DOHH2 (cell line): ENCODE measurements around the gene RABL3.

Experiments
- H3F3A ChIP-seq: fragments of 200-600 bp; sonication (generic), shearing (Covaris generic); 2 replicates; pipeline ENCODE4 v1.6.0; 2016; ENCODE audit warnings: antibody characterized with exemption, mild to moderate bottlenecking; ENCODE audit not compliant: control insufficient read depth, insufficient read depth
- H3K27ac ChIP-seq: fragments of 200-600 bp; sonication (generic); 2 replicates; pipeline ENCODE4 v1.5.1; 2014; ENCODE audit warnings: low read depth, mild to moderate bottlenecking, low read length, moderate library complexity
- H3K27me3 ChIP-seq: fragments of 200-600 bp; sonication (generic); 2 replicates; pipeline ENCODE4 v1.6.1; 2014; ENCODE audit warnings: mild to moderate bottlenecking, low read length, mixed read lengths; ENCODE audit not compliant: control insufficient read depth
- H3K36me3 ChIP-seq: fragments of 200-600 bp; sonication (generic); 2 replicates; pipeline ENCODE4 v1.6.1; 2014; ENCODE audit warnings: mild to moderate bottlenecking, low read length, moderate library complexity, mixed read lengths; ENCODE audit not compliant: control insufficient read depth
- H3K4me1 ChIP-seq: fragments of 200-600 bp; sonication (generic); 2 replicates; pipeline ENCODE4 v1.6.1; 2014; ENCODE audit warnings: mild to moderate bottlenecking, low read length, mixed read lengths; ENCODE audit not compliant: control insufficient read depth
- H3K4me2 ChIP-seq: fragments of 200-600 bp; sonication (generic); 2 replicates; pipeline ENCODE4 v1.6.0; 2014; ENCODE audit warnings: mild to moderate bottlenecking, low read length, moderate library complexity
- H3K4me3 ChIP-seq: fragments of 200-600 bp; sonication (generic); 2 replicates; pipeline ENCODE4 v1.5.1; 2014; ENCODE audit warnings: mild to moderate bottlenecking, low read length, mixed read lengths
- H3K79me2 ChIP-seq: fragments of 200-600 bp; sonication (generic); 2 replicates; pipeline ENCODE4 v1.6.1; 2014; ENCODE audit warnings: mild to moderate bottlenecking, low read length, mixed read lengths; ENCODE audit not compliant: control insufficient read depth
- H3K9me2 ChIP-seq: fragments of 200-600 bp; sonication (generic); replicated peaks from 2 replicates; pipeline ENCODE4 v1.6.1; 2014; ENCODE audit warnings: mild to moderate bottlenecking, low read length, mixed read lengths; ENCODE audit not compliant: control insufficient read depth
- H3K9me3 ChIP-seq: fragments of 200-600 bp; sonication (generic); 2 replicates; pipeline ENCODE4 v1.6.1; 2014; ENCODE audit warnings: antibody characterized with exemption, low read length, mixed read lengths; ENCODE audit not compliant: control insufficient read depth, insufficient read depth
- H4K20me1 ChIP-seq: fragments of 200-600 bp; sonication (generic); 2 replicates; pipeline ENCODE4 v1.6.0; 2014; ENCODE audit warnings: low read depth, mild to moderate bottlenecking, antibody characterized with exemption, low read length, moderate library complexity; ENCODE audit not compliant: control insufficient read depth, insufficient read depth
- CTCF ChIP-seq: fragments of 200-600 bp; sonication (generic); IDR thresholded peaks from one replicate; pipeline ENCODE4 v1.5.1; 2014; ENCODE audit warnings: antibody characterized with exemption, mild to moderate bottlenecking, low read depth, low read length; ENCODE audit not compliant: poor library complexity, severe bottlenecking
- EZH2phosphoT487 ChIP-seq: fragments of 200-600 bp; sonication (generic); IDR thresholded peaks from 2 replicates; pipeline ENCODE4 v1.6.1; 2017; ENCODE audit warnings: borderline replicate concordance, mild to moderate bottlenecking, antibody characterized with exemption, low read length, moderate library complexity, mixed read lengths

Gene RABL3

GRCh38 chr3:120766576-120766975 lies 24.3 kb upstream of the RABL3 start:
- Histone ChIP-seq H3K9me3 (no peaks in the 10 kb centered on the region), H3K9me2 (no peaks in the 10 kb centered on the region), H3K27ac (no peak overlapping the region), H3K4me2 (no peak overlapping the region), H4K20me1 (no peaks in the 10 kb centered on the region), H3K4me3 (no peak overlapping the region), H3K4me1 (no peaks in the 10 kb centered on the region), H3K36me3 (peaks cover 11% of the 10 kb centered on the region), H3K79me2 (peaks cover 55% of the 10 kb centered on the region), H3K27me3 (no peaks in the 10 kb centered on the region), H3F3A (no peaks in the 10 kb centered on the region)
- TF ChIP-seq EZH2phosphoT487 (no peak), CTCF (no peak)

DNA sequence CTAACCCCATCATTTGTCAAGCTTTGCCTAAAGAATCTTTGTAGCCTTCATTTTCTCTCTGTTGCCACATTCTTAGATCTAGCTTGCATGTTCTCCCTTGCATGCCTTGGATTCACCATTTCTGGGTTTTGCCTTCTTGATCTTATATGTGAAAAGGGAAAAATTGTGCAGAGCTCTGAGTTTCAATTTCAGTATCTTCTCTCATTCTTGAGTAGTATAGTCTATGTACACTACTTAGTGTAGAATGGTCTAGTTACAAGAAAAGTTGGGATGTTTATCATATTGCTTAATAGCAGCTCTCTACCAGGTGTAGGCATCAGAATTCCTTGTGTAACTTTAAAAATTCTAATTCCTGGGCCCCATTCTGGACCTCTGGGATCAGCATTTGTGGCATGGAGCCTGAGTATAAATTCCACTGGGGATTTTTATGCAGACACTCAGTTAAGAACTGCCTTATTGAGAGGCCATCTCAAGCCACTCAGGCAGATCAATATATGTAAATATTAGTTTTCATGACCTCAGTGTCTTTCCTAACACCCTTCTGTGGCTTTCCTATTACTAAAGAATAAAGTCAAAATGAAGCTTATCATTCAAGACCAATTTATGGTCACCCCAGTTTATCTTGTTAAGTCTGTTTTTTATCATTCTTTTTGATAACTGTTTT lies 23.6 kb upstream of the RABL3 start:
- no peak overlapping the region for H3K4me2 ChIP-seq
- TF ChIP-seq CTCF (no peak), EZH2phosphoT487 (no peak)
- no peaks in the 10 kb centered on the region for H3K9me2 ChIP-seq
- no peaks in the 10 kb centered on the region for H3K9me3 ChIP-seq
- H3K27me3 ChIP-seq: no peaks in the 10 kb centered on the region
- H3K4me1 ChIP-seq: no peaks in the 10 kb centered on the region
- H3K27ac ChIP-seq: no peak overlapping the region
- H3F3A ChIP-seq: no peaks in the 10 kb centered on the region
- no peaks in the 10 kb centered on the region for H4K20me1 ChIP-seq
- no peak overlapping the region for H3K4me3 ChIP-seq
- peaks cover 55% of the 10 kb centered on the region for H3K79me2 ChIP-seq
- H3K36me3 ChIP-seq: peaks cover 4% of the 10 kb centered on the region; the same call in 1 of the 2 replicates

DNA sequence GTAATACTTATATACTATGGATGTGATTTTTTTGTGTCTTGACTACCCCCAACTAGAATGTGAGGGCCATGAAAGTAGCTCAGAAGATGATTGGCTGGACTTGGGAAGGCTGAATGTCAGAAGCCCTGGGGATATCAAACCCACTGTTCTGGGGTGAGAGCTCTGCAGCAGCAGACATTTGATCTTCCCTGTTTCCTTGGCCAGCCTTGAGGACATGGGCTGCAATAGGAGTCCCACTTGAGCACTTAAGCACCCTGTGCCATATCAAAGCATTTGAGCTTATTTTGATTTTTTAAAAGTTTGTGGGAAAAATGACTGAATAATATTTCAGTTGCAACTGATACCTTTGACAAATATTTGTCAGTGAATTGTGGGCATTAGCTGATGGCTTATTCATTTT lies 21.9 kb upstream of the RABL3 start:
- no peaks in the 10 kb centered on the region for H4K20me1 ChIP-seq
- H3K27me3 ChIP-seq: no peaks in the 10 kb centered on the region
- H3K36me3 ChIP-seq: no peaks in the 10 kb centered on the region
- H3K4me1 ChIP-seq: no peaks in the 10 kb centered on the region
- no peak overlapping the region for H3K27ac ChIP-seq
- no peaks in the 10 kb centered on the region for H3F3A ChIP-seq
- H3K9me2 ChIP-seq: no peaks in the 10 kb centered on the region
- no peak overlapping the region for H3K4me3 ChIP-seq
- H3K9me3 ChIP-seq: no peaks in the 10 kb centered on the region
- H3K79me2 ChIP-seq: peaks cover 59% of the 10 kb centered on the region
- H3K4me2 ChIP-seq: no peak overlapping the region
- TF ChIP-seq CTCF (no peak), EZH2phosphoT487 (no peak)
